Dermis blood vessel endothelial cell (primary cell): ENCODE results near the gene FMN2. TPM values are rescaled to one million over a fixed set of nuclear protein-coding genes. Genes with fewer than 3 reads are reported as not detected.

ENCODE experiments used
- DNase-seq: peaks from one replicate; pipeline ENCODE4 v3.0.0; 2010
- total RNA-seq: library from RNA; depleted of rRNA; stranded (reverse); fragments of >200 nt; gene quantifications from 2 replicates; pipeline ENCODE4 v1.2.3, GENCODE V29; 2014

FMN2 gene
- total RNA-seq, 1 donor from 2014 or later, result 1.5 TPM

DNA sequence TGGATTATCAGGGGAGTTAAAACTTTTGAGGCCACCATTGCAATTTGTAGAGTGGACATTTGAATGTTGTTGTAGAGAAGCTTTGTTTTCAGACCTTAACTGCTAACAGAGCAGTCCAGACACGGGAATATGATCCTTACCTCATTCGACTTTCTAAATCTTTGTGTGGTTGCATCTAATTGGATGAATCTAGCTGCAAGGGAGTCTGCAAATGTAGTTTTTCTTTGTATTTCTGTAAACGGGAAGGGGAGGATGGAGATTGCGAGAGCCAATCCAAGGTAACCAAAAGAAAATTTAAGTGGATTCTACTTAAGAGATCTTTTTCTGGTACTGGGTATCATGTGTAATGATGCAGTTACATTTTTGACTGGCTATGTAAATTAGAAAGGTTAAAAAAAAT lies 110.2 kb downstream of the FMN2 start:
- DNase-seq, result no peak

GRCh38 chr1:240207073-240207709 lies 115.5 kb downstream of the FMN2 start:
- DNase-seq, result no peak

- no peak for DNase-seq
These were observed 118.3 kb downstream of the FMN2 start for GRCh38 chr1:240210026-240210425.

DNA sequence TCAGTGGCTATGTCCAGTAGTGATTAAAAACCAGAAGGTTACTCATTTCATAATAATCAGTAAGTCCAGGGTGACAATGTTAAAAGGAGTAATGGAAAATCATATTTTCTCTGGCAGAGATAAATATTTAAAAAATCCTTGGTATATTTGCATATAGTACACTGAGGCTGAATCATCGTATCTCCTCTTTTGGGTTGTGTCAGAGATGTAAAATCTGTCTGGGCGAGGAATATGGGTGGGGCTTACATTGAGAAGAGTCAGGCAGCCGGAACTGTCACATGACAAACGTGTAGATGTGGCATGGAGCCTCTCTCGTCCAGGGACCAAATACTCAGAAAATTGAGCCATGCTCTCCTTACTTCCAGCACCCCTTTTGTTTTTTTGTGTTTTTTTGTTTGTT lies 120.9 kb downstream of the FMN2 start:
- DNase-seq, result no peak

GRCh38 chr1:240217403-240217802 lies 125.7 kb downstream of the FMN2 start:
- DNase-seq, result no peak

- DNase-seq, result no peak
These were observed 127.4 kb downstream of the FMN2 start for GRCh38 chr1:240219104-240219503.

DNA sequence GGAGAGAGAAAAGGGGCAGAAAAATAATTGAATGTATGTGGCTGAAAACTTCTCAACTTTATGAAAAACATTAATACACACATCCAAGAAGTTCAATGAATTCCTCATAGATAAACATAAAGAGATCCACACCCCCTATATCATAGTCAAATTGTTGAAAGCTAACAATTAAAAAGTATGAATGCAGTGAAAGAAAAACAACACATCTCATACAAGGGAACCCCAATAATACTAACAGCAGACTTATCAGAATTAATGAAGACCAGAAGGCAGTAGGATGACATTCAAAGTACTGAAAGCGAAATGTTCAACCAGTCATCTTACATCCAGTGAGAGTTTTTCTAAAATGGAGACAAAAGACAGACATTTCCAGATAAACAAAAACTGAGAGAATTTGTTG lies 134.4 kb downstream of the FMN2 start:
- DNase-seq, result no peak

DNA sequence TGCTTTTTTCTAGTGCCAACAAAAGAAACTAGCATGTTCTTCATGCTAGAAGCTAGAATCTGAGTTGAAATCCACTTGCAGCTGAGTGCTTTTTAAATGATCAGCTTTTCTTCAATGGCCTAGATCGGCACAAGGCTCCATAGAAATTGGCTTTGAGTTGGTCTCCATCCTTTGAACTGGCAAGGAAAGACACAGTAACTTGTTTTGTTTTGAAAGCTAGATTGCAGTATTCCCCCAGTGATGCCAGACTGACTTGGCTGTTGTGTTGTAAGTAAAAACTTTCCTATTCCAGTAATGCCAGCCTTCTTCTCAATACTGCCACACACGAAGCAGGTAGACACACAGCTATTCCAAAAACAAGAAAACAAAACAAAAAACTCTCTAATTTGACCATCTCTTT lies 139.1 kb downstream of the FMN2 start:
- DNase-seq, result no peak

GRCh38 chr1:240232530-240232929 lies 140.8 kb downstream of the FMN2 start:
- DNase-seq, result no peak

GRCh38 chr1:240234485-240235210 lies 143.0 kb downstream of the FMN2 start:
- DNase-seq, result no peak

GRCh38 chr1:240235521-240236288 lies 144.0 kb downstream of the FMN2 start:
- no peak for DNase-seq

- DNase-seq, result no peak
These were observed 145.6 kb downstream of the FMN2 start for GRCh38 chr1:240237305-240237721.

DNA sequence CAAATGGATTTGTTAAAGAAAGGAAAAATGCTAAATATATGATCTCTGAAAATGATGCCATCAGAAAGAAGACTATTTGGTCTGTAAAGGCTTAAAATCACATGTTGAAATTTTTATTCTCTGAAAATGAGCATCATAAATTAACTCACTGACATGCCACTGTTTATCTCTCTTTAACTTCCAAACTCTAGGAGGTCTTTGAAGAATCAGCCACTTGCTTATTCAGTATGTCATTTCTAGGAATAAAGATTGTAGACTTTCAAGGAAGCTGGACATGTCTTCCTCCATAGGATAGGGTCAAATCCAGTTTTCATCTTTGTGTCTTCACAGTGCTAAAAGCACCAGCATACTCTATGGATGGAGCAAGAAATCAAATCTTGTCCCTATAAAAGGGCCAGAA lies 147.6 kb downstream of the FMN2 start:
- no peak for DNase-seq

GRCh38 chr1:240241278-240241677 lies 149.6 kb downstream of the FMN2 start:
- no peak for DNase-seq

- no peak for DNase-seq
These were observed 151.0 kb downstream of the FMN2 start for GRCh38 chr1:240242601-240243144.

DNA sequence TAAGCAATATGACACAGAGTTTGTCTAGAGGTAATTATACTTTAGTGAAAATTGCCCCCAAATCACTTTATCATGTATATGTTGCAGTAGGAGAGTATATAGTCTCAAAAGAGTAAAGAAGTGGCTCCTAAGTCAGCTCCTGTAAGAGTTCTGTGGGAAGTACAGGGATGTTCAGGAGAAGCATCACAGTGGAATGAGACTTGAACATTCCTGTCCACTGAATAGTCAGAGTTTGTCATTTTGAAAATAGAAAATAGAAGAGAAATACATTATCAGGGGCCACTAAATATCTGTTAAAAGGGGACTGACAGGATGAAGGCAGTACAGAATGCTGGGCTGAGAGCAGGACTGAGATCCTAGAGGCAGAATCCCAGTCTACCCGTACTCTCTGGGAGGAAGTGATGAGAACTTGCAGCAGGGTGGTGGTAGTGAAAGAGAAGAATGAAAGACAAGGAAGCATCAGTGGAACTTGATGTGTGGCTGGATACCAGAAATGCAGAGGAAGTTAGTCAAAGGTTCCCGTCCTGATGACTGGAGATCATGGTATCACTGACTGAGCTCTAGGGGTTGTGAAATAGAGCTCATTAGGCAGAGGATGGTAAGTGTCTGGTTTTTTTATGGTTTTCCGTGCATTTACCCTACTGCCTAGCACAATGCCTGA lies 153.4 kb downstream of the FMN2 start:
- no peak for DNase-seq

GRCh38 chr1:240245629-240246020 lies 153.9 kb downstream of the FMN2 start:
- DNase-seq, result no peak

DNA sequence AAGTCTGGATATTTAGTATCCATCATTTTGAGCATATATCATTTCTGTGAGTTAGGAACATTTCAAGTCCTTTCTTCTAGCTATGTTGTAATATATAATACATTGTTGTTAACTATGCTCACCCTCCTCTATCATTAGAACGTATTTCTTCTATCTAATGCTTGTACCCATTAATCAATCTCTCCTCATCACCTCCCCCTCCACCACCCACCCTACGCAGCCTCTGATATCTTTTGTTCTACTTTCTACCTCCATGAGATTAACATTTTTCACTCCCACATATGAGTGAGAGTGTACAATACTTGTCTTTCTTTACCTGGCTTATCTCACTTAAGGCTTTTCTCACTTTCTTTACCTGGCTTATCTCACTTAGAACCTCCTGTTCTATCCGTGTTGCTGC lies 156.2 kb downstream of the FMN2 start:
- no peak for DNase-seq

GRCh38 chr1:240254006-240254405 lies 162.3 kb downstream of the FMN2 start:
- DNase-seq, result no peak

DNA sequence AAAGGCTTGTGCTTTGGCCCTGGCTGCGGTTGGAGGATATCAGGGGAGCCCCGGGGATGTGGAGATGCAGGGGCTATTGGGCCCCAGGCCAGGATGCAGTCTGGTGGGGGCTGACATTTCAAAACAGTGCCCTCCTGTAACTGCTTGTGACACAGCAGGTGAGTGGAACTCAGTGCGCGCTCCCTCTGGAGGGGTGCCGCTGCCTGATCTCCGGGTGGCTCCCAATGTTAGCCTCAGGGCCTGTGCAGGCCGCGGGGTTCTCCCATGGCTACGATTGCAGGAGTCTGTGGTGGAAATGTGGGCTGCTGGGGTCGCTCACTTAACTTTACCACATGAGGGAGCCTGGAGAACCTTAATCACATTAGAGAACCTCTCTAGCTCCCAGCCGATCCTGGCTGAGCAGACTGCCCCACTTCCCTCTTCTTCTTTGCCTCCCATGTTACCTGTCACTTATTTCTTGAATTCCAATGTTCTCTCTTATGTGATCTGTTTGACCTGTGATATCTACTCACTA lies 163.2 kb downstream of the FMN2 start:
- DNase-seq, result no peak

GRCh38 chr1:240255922-240256321 lies 164.2 kb downstream of the FMN2 start:
- no peak for DNase-seq

DNA sequence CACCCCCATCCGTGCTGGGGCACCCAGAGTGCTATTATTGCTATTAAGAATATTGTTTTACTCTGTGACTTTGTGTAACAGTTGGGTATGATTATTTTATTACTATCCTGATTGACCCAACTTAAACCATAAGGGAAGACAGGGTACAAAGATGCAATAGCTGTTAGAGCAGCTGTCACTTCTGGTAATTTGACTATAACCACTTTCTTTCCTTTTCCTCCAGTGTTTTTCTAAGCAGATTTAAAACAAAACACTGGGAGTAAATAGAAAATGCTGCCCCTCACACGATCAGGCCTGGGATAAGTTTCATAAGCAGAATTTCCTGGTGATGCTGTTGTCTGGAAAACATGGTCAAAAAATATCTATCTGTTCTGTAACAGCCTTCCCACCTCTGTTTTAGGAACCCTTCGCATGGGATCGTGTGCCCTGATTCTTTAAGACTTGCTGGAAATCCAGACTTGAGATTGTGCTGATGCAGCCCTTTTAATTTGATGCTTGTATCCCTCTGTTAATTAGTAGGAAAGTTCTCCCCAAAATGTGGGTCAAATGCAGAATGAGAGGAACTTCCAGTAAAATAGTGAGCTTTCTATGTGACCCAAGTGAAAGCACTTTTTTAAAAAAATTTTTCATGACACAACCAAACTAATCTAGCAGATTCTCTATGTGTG lies 165.3 kb downstream of the FMN2 start:
- no peak for DNase-seq
